ENCODE data around the gene MARK3. TPM values are rescaled to one million over a fixed set of nuclear protein-coding genes. Genes with fewer than 3 reads are reported as not detected.
A peak's percentile ranks its signal among the peaks of the same experiment; 100 is the strongest.

Gene MARK3
- total and polyA plus RNA-seq, 2 of the 13 experiments (the other 11 are each of a cell fraction or from before 2014, with no cell fraction given), result 47.7 to 56.6 TPM

- TF ChIP-seq STAT5B (CRISPR knock-in tag; IDR thresholded peaks at IDR 0.05), result no peak
- peak; percentile 71 for TF ChIP-seq SRSF1 (optimal IDR thresholded peaks at IDR 0.05; ENCODE audit: low read depth, low read length)
- TF ChIP-seq BATF2 (CRISPR knock-in tag; IDR thresholded peaks at IDR 0.05), result no peak
- no peak for TF ChIP-seq LBX2 (CRISPR knock-in tag; IDR thresholded peaks at IDR 0.05; ENCODE audit: borderline replicate concordance)
- no peak for TF ChIP-seq SRF (IDR thresholded peaks at IDR 0.05; ENCODE audit: low read depth, low read length)
- peak; percentile 9; the same call in 1 of the 2 replicates for TF ChIP-seq ELF3 (CRISPR knock-in tag; IDR thresholded peaks at IDR 0.05)
- no peak for TF ChIP-seq ISX (CRISPR knock-in tag; conservative IDR thresholded peaks at IDR 0.05)
- TF ChIP-seq SOX5 (CRISPR knock-in tag; IDR thresholded peaks at IDR 0.05; ENCODE audit: borderline replicate concordance), result peak; percentile 42; the same call in 1 of the 2 replicates
- TF ChIP-seq, protein P1, sequence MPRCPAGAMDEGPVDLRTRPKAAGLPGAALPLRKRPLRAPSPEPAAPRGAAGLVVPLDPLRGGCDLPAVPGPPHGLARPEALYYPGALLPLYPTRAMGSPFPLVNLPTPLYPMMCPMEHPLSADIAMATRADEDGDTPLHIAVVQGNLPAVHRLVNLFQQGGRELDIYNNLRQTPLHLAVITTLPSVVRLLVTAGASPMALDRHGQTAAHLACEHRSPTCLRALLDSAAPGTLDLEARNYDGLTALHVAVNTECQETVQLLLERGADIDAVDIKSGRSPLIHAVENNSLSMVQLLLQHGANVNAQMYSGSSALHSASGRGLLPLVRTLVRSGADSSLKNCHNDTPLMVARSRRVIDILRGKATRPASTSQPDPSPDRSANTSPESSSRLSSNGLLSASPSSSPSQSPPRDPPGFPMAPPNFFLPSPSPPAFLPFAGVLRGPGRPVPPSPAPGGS (CRISPR knock-in tag; IDR thresholded peaks at IDR 0.05), result no peak
- peak; percentile 39; the same call in 1 of the 2 replicates for TF ChIP-seq ETV5 (CRISPR knock-in tag; IDR thresholded peaks at IDR 0.05; ENCODE audit: borderline replicate concordance)
- peak; percentile 12; the same call in 1 of the 2 replicates for TF ChIP-seq CBX5 (CRISPR knock-in tag; IDR thresholded peaks at IDR 0.05; ENCODE audit: borderline replicate concordance)
- TF ChIP-seq MAX (IDR thresholded peaks at IDR 0.05), result peak; percentile 29; the same call in 1 of the 2 replicates
- no peak for TF ChIP-seq ZFP82 (CRISPR knock-in tag; IDR thresholded peaks at IDR 0.05; ENCODE audit: borderline replicate concordance)
- no peak for TF ChIP-seq MYNN (CRISPR knock-in tag; IDR thresholded peaks at IDR 0.05; ENCODE audit: low read depth)
- TF ChIP-seq NFATC3 (CRISPR knock-in tag; IDR thresholded peaks at IDR 0.05), result no peak
- TF ChIP-seq EED (CRISPR knock-in tag; IDR thresholded peaks at IDR 0.05), result peak; percentile 49; the same call in 1 of the 2 replicates
- TF ChIP-seq ZNF879 (CRISPR knock-in tag; IDR thresholded peaks at IDR 0.05), result no peak
- TF ChIP-seq TBX2 (CRISPR knock-in tag; IDR thresholded peaks at IDR 0.05; ENCODE audit: borderline replicate concordance), result peak; percentile 55
- TF ChIP-seq ELF1 (CRISPR knock-in tag; IDR thresholded peaks at IDR 0.05), result peak; percentile 27; the same call in 1 of the 2 replicates
- no peak for TF ChIP-seq ZNF773 (CRISPR knock-in tag; IDR thresholded peaks at IDR 0.05; ENCODE audit: borderline replicate concordance)
- TF ChIP-seq, protein P2, sequence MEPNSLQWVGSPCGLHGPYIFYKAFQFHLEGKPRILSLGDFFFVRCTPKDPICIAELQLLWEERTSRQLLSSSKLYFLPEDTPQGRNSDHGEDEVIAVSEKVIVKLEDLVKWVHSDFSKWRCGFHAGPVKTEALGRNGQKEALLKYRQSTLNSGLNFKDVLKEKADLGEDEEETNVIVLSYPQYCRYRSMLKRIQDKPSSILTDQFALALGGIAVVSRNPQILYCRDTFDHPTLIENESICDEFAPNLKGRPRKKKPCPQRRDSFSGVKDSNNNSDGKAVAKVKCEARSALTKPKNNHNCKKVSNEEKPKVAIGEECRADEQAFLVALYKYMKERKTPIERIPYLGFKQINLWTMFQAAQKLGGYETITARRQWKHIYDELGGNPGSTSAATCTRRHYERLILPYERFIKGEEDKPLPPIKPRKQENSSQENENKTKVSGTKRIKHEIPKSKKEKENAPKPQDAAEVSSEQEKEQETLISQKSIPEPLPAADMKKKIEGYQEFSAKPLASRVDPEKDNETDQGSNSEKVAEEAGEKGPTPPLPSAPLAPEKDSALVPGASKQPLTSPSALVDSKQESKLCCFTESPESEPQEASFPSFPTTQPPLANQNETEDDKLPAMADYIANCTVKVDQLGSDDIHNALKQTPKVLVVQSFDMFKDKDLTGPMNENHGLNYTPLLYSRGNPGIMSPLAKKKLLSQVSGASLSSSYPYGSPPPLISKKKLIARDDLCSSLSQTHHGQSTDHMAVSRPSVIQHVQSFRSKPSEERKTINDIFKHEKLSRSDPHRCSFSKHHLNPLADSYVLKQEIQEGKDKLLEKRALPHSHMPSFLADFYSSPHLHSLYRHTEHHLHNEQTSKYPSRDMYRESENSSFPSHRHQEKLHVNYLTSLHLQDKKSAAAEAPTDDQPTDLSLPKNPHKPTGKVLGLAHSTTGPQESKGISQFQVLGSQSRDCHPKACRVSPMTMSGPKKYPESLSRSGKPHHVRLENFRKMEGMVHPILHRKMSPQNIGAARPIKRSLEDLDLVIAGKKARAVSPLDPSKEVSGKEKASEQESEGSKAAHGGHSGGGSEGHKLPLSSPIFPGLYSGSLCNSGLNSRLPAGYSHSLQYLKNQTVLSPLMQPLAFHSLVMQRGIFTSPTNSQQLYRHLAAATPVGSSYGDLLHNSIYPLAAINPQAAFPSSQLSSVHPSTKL (CRISPR knock-in tag; IDR thresholded peaks at IDR 0.05), result peak; percentile 58
- peak; percentile 90 for TF ChIP-seq RXRA (CRISPR knock-in tag; IDR thresholded peaks at IDR 0.05)
- TF ChIP-seq, protein P3, sequence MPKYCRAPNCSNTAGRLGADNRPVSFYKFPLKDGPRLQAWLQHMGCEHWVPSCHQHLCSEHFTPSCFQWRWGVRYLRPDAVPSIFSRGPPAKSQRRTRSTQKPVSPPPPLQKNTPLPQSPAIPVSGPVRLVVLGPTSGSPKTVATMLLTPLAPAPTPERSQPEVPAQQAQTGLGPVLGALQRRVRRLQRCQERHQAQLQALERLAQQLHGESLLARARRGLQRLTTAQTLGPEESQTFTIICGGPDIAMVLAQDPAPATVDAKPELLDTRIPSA (CRISPR knock-in tag; IDR thresholded peaks at IDR 0.05; ENCODE audit: borderline replicate concordance), result no peak
These were observed 164.4 kb downstream of the MARK3 start (continued) for GRCh38 chr14:103549361-103550311.
